ENCODE data around the gene CNTNAP4.

CNTNAP4 gene

DNA sequence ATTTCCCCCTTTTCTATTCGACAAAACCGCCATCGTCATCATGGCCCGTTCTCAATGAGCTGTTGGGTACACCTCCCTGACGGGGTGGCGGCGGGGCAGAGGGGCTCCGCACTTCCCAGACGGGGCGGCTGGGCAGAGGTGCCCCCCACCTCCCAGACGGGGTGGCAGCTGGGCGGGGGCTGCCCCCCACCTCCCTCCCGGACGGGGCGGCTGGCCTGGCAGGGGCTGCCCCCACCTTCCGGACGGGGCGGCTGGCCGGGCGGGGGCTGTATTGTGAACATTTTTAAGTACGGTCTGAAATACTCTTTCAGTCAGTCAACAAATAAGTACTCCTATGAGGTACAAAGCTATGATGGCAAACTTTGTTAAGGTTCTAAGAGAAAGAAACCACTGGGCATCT, 222.8 kb downstream of the CNTNAP4 start:
- no peak for DNase-seq

DNA sequence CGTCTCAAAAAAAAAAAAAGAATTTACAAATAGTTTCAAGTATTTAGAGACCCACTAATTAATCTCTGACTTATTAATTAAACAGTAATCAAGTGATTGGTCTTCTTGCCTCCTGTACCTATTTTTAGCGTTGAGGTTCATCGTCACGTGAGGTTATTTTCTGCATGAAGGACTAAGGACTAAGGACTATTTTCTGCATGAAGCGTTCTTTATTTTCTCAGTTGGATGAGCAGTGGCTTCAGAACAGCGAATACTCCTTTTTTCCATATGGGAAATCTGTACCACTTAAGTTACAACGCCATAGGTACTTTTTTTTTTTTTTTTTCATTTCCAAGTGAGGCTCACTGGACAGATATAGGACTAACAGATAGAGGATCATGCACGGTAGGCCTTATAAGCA, 224.9 kb downstream of the CNTNAP4 start:
- DNase-seq: no peak

DNA sequence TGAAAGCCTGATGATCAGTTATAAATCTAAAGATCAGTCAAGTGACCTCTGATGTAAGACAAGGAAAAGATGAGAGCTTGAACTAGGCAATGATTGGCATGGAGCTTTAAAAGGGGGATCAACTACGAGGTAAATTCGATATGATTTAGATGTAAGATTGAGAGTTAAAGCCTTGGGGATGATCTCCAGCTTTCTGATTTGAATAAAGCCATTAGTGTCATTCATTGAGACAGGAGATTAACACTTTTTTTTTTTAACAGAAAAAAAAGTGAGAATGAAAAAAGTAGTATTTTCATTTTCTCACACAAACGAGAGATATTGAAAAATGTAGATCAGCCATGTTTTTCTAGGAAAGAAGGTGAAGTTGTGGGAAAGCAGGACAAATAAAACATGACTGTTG, 225.4 kb downstream of the CNTNAP4 start:
- no peak for DNase-seq

DNA sequence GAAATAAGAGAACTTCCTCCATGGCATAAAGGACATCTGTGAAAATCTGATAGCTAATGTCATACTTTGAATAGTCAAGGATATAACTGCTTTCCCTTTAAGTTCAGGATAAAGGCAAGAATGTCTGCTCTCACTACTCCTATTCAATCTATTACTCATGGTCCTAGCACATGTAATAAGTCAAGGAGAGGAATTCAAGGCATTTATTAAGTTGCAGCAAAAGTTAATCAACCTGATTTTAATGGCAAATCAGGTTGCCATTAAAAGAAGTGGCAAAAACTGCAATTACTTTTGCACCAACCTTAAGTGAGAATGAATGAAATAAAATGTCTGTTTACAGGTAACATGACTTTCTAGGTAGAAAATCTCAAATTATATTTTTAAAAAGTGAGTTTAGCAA, 225.9 kb downstream of the CNTNAP4 start:
- DNase-seq: no peak

DNA sequence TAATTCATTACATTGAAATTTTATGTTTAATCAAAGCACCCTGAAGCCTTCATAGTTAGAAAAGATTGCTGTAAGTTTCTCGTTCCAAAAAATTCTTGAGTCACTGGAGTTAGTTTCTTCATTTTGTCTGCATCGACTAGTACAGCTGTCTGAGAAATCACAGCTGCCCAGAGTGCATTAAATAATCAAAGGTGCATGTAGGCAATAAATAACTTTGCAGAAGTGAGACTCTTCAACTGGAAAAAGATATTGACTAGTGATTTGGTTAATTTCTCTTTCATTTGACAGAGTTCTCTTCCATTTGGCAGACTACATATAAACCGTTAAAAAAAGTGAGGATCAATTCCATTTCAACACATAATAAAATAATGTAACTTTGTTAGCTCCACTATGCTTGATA, 234.0 kb downstream of the CNTNAP4 start:
- no peak for DNase-seq

DNA sequence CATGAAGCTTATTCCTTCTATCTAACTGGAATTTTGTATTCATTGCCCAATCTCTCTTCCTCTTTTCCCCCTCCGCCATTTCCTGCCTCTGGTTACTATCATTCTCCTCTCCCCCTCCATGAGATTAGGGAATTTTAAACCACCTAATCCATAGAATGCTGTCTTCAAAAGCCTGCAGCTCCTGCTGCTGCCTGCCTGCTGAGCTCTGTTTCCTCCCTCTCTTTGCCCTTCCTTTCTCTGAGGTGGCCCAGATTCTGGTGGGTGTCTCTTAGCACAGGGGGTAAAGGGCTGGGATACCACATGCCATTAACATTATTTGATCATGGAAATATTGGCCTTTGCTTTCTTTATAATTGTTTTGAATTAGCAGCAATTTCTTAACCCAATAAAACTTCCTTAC, 241.6 kb downstream of the CNTNAP4 start:
- DNase-seq: no peak

DNA sequence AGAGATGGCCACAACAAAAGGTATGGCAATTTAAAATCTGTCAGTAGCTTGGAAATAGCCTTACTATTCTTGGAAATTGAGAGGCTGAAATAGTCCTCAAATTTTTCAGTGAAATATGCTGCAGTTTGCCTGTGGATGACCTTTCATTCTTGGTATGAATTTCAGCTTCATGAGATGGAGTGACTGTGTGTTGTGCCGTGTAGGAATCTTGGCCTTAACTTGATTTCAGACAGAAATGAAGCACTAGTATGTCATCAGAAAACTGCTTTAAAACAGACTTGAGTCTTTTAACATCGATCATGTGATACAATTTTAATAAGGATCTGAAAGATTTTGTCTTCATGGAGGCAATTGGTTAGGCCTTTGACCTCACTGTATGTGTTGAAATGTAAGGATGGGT, 247.2 kb downstream of the CNTNAP4 start:
- no peak for DNase-seq

DNA sequence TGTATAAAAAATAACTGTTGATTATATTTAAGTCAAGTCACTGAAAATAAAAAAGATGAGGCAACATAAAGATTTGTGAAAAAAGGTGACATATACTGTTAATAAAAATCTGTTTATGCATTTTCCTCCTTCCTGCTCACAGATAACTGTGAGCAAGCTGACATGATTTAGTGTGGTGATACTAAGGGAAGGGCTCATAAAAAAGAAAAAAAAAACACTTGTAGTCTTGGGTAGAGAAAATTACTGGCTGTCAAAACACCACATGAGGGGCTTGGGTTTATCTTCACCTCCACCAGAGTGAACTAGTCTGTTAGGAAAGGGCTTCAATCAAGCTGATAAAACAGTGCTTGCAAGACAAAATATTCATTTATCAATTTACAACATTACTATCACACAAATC, 247.6 kb downstream of the CNTNAP4 start:
- no peak for DNase-seq

DNA sequence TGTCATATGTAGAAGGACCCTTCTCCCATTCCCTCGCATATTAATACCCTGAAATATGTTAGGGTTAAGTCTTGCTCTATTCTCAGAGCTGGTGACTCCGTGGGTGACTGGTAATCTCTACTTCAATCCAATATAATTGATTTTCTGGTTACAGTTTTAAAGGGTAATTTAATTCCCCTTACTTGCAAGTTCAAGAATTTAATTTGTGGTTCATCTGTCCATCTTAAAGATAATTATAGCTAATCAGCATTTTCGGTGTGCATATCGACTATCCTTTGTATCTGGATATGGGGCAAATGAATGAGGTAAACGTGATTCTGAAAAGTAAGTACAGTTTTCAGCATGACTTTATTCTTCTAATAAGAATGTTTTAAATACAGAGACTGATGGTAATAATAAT, 250.0 kb downstream of the CNTNAP4 start:
- DNase-seq: no peak

DNA sequence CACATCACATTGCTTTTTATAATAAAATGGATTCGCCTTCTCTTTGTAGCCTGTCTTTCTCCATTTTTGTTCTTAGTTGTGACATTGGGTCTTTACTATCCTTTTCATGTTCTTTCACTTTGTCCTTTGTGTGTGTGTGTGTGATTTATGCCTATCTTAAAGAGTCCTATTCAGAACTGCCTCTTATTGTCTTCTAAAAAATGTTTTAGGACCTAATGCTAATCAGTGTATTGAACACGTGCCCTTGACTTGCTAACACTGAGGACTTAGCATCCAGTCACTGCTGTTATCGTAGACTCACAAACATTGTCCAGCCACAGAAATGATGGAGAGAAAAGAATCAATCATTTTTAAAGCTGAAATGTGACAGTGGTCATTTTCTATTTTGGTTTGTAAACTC, 251.9 kb downstream of the CNTNAP4 start:
- no peak for DNase-seq

DNA sequence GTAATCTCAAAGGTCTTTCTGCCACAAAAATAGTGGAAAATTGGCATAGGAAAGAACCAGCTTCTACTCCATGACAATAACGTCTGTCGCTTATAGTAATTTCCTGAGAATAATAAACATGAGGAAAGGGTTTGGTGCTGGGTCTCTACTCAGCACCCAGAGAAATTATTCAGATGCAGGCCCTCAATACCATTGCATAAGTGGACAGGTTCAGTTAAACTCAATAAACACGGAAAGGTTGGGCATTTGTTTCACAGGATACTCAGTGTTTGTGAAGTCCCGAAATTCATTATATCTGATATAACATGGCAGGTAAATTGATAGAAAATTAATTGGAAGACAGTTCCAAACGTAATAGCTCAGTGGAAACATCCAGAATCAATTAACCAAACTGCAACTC, 254.0 kb downstream of the CNTNAP4 start:
- DNase-seq: no peak

DNA sequence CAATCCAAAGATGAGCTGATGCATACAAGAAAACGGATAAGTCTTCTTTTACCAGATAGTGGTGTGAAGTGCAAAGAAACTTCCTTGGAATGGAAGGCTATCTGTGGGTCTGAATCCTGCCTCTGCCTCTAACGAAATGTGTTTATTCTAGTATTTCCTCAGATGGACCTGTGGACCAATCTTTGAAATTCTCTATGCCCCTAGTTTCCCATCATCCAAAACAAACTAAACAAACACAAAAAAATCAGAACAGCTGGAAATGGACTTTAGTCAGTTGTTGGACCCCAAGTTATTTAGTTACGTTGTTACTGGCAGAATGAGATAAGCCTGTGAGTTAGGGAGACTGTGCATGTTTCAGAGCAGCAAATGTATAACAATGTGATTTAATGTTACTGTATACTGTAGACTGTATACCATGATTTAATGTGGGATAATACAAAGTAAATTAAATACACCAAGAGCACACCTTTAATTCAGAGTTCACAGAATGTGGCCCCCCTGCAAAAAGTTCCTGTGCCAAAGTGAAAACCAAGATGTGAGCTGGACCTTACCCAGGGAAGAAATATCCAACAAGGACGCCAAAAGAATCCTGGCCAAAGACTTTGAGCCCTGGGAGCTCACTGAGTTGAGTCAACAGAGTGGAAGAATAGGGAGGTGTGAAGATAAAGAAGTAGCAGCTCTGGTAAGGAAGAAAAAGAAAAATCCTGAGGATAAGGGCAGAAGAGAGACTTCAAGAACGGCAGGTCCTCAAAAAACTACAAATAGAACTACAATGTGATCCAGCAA, 255.2 kb downstream of the CNTNAP4 start:
- no peak for DNase-seq

DNA sequence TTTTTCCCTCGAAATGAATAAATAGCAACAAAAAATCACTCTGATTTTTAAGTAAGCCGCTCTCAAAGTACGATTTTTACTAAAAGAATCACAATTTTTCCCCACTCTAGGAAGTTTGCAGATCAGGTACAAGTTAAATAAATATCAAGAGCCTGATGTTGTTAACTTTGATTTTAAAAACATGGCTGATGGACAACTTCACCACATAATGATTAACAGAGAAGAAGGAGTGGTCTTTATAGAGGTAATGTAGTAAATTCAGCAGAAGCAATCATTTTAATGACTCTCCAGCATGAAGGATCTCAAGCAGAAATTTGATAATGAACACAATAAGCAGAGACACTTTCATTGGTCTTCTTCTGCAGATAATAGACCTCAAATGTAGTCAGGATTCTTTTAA, 262.4 kb downstream of the CNTNAP4 start:
- DNase-seq: no peak

DNA sequence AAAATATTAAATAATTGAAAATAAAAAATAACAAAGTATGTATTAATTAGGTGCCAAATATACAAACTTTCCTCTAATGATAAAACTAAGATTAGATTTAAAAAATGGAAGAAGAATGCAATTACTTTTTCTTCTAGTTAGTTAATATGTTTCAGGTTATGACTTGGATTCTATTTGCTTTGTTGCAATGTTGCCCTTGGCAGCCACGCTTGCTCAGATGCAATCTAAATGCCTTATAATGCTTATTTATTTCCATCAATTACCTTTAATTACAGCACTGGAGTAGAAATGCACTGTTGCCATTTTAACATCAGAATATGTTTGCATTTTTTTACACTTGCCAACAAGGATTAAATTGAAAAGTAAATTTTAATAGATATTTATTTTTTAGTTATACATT, 263.9 kb downstream of the CNTNAP4 start:
- no peak for DNase-seq

DNA sequence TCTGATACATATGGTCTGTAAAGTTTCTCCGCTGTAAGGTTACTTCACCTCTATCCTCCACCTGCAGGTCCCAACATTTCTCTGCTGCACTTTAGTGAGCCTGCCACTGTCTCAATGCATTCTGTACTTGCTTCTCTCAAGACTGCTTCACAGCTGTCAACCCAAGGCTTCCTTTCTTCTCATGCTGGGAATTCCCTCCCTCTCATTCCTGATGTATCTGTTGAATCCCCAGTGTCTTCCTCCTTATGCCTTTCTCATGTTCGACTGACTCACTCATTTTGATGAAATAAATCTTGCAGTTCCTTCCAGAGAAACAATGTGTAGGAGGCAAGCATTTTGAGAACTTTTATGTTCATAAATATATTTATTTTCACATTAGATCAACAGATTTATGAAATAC, 288.3 kb downstream of the CNTNAP4 start:
- DNase-seq: no peak

DNA sequence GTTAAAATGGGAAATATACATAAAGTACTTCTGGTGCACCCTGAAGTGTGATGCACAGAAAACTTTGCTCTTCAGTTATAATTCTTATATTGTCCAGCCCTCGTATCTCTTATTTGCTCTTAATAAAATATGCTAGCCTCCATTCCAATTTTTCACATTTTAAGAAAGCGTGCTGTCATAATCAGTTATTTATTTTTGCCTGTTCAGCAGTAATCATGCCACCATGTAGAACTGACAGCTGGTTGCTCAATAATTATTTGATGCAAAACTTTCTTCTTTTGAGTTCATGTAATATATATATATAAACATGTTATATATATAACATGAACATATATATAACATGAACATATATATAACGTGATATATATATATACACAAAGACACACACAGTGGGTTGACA, 294.6 kb downstream of the CNTNAP4 start:
- no peak for DNase-seq

DNA sequence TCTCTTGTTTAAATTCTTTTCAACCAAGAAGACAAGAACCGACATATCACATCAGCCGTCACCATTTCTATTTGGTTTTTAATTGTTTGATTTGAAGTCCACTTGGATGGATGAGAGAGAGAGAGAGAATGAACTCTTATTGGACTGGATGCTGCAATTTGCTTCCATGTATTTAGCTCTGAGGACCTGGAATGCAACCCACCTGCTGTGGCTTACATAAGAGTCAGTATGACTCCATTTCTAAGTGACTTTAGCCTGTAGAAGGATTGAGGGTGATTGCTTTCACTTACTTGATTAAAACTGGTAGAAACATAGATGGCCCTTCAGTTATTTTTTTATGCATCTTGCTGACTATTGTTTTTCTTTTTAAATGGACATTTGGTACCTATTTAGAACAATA, 296.1 kb downstream of the CNTNAP4 start:
- DNase-seq: no peak

DNA sequence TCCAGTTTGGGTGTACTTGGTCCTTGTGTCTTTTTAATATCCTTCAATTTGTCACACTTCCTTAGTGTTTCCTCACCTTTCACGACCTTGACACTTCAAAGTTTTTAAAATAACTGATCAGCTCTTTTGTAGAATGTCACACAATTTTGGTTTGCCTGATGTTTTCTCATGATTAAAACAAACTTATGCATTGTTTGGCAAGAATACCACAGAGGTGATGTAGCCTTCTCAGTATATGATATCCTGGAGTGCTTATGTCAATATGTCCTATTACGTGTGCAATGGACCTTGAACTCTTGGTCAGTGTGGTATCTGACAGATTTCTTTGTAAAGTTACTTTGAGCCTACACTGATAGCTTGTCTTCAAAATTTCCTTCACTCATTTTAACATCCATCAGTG, 297.4 kb downstream of the CNTNAP4 start:
- no peak for DNase-seq

DNA sequence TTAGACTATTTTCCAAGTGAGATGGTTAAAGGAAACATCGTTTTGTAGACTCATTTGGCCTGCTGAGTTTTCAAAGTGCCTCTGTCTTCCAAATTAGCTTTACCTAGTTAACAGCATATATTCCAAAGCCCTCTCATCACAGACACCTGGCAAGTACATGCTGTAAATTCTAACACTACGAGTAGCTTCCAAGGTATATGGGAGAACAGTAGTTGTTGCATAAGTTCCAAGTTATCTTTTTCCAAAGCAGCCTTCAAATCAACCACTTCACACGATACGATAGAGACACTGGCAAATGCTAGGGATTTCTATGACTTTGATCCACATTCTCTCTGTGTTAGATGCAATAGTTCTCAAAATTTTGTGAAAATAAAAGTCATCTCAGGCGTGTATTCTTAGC, 299.3 kb downstream of the CNTNAP4 start:
- no peak for DNase-seq

DNA sequence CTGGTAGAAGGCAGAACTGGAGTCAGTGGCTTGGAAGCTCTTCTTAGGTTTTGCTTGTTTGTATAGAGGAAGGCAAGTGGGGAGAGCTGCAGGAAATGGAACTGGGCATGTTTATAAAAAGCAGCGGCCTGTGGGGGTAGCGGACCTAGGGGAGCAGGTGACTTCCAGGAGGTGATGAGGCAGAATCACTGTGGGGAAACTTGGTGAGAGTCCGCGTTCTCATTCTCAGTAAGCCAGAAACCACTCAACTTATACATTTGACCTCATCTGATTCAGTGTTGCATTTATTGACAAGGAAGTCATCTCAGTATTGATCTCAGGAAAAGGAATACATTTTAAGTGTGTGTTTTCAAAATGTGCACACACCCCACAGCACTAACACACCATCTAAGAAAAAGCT, 299.8 kb downstream of the CNTNAP4 start:
- no peak for DNase-seq

DNA sequence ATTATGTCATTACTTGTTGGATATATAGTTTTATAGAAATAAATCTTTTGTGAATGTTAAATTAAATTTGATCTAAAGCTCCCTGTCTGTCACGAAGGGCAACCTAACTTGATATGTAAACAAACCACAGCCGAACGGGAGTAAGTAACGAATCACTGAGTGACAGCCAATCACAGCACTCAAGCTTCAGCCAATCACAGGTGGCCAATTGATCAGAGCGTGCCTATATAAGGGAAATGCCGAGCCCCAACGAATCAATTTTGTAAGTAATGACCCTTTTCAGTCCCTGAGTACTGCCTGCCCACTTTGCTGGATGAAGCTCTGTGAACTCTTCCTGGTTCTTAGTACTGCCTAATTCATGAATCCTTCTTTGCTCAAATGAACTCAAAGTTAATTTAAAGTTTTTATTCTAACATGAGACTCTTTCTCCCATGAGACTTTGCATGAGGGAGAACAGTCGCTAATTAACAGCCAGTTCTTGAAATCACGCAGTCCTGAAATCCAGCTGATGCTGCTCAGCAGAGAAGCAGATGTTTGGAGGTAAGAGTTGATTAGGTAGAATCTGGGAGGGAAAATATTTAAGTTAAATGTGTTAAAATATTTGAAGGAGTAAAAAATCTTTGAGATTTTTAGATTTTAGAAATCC, 302.2 kb downstream of the CNTNAP4 start:
- no peak for DNase-seq

DNA sequence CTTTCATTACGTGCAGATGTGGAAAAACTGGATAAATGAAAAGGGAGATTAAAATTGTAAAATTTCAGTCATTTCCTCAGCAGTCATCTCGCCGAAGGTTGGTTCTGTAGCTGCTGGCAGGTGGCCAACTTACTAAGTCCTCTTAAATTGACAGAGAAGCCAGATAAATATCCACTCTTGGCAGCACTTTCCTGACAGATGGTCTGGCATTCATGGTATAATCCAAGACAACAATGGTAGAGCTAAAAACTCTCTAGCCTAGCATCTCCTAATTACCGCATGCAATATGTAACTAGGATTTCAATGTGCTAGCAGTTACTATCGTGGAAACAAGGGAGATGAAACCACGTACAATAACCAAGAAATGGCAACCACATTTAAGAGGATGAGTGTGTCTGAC, 306.3 kb downstream of the CNTNAP4 start:
- DNase-seq: no peak

DNA sequence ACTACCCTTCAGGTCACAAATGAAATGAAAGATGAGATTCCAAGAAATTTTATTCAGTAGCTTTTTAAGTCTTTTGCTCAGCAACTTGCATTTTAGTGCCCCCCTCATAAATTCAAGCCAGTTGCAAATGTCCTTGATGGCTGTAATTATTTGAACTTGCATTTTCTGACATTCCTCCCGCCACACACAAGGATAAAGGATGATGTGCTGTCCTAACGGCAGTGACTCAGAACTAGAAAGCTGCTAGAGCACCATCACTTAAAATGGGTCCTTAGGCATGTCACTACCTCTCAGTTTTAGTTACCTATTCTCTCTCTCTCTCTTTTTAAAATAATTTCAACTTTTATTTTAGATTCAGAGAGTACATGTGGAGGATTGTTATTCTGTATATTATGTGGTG, 306.7 kb downstream of the CNTNAP4 start:
- no peak for DNase-seq

DNA sequence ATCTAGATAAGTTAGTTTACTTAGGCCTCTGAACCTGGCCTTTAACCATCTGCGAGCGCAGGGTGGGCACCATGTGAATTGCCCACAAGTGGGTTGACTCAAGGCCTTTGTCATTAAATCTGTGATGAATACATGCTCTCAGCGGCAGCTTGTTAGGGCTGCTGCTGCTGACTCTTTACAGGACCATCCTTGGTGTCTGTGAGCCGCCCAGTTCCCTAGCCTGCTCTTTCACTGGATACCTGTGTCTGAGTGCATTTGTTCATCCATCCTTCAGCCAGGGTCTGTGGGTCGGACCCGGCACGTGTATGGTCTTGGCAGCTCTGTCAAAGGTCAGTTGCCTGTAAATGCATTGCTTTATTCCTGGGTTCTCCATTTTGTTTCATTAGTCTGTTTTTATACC, 321.3 kb downstream of the CNTNAP4 start:
- DNase-seq: no peak

DNA sequence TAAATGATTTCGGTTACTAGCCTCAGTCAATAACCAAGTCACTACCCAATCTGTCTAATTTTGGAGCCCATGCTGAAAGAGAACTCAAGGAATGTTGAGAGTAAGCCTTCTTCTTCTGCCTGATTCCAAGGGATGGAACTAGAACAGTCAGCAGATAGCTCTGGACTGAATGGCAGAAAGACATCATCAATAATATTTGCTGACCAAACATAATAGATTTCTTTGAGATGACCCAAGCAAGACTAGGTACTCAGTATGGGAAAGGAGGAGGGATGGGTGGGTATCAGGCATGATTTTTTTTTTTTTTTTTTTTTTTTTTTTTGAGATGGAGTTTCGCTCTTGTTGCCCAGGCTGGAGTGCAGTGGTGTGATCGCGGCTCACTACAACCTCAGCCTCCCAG, 330.1 kb downstream of the CNTNAP4 start:
- DNase-seq: no peak
